ENCODE results near the gene OGN. TPM values are rescaled to one million over a fixed set of nuclear protein-coding genes. Genes with fewer than 3 reads are reported as not detected.

Gene OGN
- total RNA-seq, 1 experiment from 2014 or later: not detected

- DNase-seq: no peak
- Histone ChIP-seq H3K36me3 (replicated peaks; ENCODE audit: control insufficient read depth, insufficient read depth, low read length) (no peaks in the 10 kb centered on the region), H3K4me3 (ENCODE audit: insufficient read depth, low read depth, low read length) (no peak overlapping the region), H3K27me3 (ENCODE audit: control insufficient read depth, insufficient read depth, low read length) (no peaks in the 10 kb centered on the region)
These were observed 18.9 kb downstream of the OGN start for GRCh38 chr9:92385477-92385876.

DNA sequence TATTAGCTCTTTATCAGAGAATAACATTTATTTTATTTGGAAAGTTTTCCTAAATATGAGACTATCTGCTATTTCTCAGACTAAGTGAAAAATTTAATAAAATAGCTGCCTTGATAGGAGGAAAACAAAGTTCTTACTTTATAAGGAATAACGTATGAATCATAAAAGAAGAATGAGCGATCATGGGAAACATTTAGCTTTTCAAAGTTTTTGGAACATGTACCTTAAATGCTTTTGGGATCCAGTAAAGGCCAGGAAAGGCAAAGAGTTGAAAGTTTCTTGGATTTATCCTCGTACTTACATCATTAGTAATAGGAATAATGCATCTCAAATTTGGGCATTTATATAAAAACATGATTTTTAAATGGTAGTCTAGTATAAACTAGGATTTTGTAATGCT is 19.4 kb downstream of the OGN start:
- no peak for DNase-seq
- H3K27me3 ChIP-seq (ENCODE audit: control insufficient read depth, insufficient read depth, low read length): no peaks in the 10 kb centered on the region
- H3K4me3 ChIP-seq (ENCODE audit: insufficient read depth, low read depth, low read length): no peak overlapping the region
- no peaks in the 10 kb centered on the region for H3K36me3 ChIP-seq (replicated peaks; ENCODE audit: control insufficient read depth, insufficient read depth, low read length)

- DNase-seq: no peak
- Histone ChIP-seq H3K36me3 (replicated peaks; ENCODE audit: control insufficient read depth, insufficient read depth, low read length) (no peaks in the 10 kb centered on the region), H3K27me3 (ENCODE audit: control insufficient read depth, insufficient read depth, low read length) (no peaks in the 10 kb centered on the region), H3K4me3 (ENCODE audit: insufficient read depth, low read depth, low read length) (no peak overlapping the region)
These were observed 20.0 kb downstream of the OGN start for GRCh38 chr9:92384375-92384774.

DNA sequence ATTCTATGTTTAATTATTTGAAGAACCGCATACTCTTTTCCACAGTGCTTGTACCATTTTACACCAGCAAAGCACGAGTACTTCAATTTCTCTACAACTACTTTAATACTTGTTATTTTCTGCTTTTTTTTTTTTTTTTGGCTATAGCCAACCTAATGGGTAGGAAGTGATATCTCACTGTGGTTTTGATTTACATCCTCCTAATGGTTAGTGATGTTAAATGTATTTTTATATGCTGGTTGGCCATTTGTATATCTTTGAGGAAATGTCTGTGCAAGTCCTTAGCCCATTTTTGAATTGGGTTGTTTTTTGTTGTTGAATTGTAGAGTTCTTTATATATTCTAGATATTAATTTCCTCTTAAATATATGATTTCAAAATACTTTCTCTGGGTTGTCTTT is 22.6 kb downstream of the OGN start:
- Histone ChIP-seq H3K36me3 (replicated peaks; ENCODE audit: control insufficient read depth, insufficient read depth, low read length) (no peaks in the 10 kb centered on the region), H3K27me3 (ENCODE audit: control insufficient read depth, insufficient read depth, low read length) (no peaks in the 10 kb centered on the region)

DNA sequence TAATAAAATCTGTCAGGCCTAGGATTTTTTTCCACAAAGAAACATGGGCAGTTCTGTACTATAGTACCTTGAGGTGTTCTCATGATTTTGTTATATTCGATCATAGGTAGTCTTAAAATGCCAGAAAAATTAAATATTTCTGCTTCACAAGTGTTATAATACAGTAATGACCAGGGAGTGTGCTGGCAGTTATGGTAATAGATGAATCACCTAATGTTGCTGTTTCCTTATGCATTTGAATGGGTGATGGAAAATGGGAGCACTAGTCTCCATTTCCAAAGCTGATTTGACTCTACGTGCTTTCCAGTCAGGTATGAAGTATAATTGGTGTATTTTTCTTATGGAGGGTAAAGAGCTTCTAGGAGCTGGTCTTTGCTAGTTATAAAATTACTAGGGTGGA is 23.8 kb downstream of the OGN start:
- Histone ChIP-seq H3K36me3 (replicated peaks; ENCODE audit: control insufficient read depth, insufficient read depth, low read length) (no peaks in the 10 kb centered on the region), H3K27me3 (ENCODE audit: control insufficient read depth, insufficient read depth, low read length) (no peaks in the 10 kb centered on the region), H3K4me3 (ENCODE audit: insufficient read depth, low read depth, low read length) (no peak overlapping the region)
- no peak for DNase-seq

More for the DNA sequence above, 22.6 kb downstream of the OGN start:
- no peak for DNase-seq
- no peak overlapping the region for H3K4me3 ChIP-seq (ENCODE audit: insufficient read depth, low read depth, low read length)

- Histone ChIP-seq H3K36me3 (replicated peaks; ENCODE audit: control insufficient read depth, insufficient read depth, low read length) (no peaks in the 10 kb centered on the region), H3K27me3 (ENCODE audit: control insufficient read depth, insufficient read depth, low read length) (no peaks in the 10 kb centered on the region), H3K4me3 (ENCODE audit: insufficient read depth, low read depth, low read length) (no peak overlapping the region)
- no peak for DNase-seq
These were observed 25.4 kb downstream of the OGN start for GRCh38 chr9:92378865-92379560.

DNA sequence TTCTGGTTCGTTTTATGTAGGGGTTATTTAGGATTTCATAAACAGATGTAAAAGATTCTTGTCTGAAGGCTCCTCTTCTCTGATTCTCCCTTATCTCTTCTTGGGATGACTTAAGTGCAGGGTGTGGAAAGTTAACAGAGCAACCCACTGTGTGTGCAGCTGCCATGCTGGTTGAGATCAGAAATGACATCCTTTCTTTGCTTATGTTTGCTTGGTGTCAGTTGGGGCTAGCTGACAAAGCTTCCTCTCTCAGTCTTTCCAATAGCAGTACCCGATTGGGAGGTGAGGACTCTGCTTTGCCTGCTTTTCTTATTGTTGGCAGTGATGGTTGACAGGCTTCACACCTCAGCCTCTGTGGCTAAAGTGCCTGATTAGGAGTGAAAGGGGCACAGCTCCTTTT is 26.5 kb downstream of the OGN start:
- DNase-seq: no peak
- Histone ChIP-seq H3K27me3 (ENCODE audit: control insufficient read depth, insufficient read depth, low read length) (no peaks in the 10 kb centered on the region), H3K36me3 (replicated peaks; ENCODE audit: control insufficient read depth, insufficient read depth, low read length) (no peaks in the 10 kb centered on the region), H3K4me3 (ENCODE audit: insufficient read depth, low read depth, low read length) (no peak overlapping the region)

DNA sequence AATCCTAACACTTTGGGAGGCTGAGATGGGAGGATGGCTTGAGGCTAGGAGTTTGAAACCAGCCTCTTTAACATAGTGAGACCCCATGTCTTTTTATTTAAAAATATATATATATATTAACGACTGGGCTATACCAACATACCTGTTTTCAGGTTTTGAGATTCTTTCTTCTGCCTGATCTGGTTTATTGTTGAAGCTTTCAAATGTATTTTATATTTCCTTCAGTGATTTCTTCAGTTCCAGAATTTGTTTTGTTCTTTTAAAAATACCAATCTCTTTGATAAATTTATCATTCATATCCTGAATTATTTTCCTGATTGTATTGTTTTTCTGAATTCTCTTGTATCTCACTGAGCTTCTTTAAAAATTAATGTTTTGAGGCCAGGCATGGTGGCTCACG is 31.2 kb downstream of the OGN start:
- H3K36me3 ChIP-seq (replicated peaks; ENCODE audit: control insufficient read depth, insufficient read depth, low read length): no peaks in the 10 kb centered on the region
- no peaks in the 10 kb centered on the region for H3K27me3 ChIP-seq (ENCODE audit: control insufficient read depth, insufficient read depth, low read length)
- DNase-seq: no peak
- H3K4me3 ChIP-seq (ENCODE audit: insufficient read depth, low read depth, low read length): no peak overlapping the region

GRCh38 chr9:92369075-92369474 is 35.3 kb downstream of the OGN start:
- no peak for DNase-seq
- Histone ChIP-seq H3K27me3 (ENCODE audit: control insufficient read depth, insufficient read depth, low read length) (no peaks in the 10 kb centered on the region), H3K36me3 (replicated peaks; ENCODE audit: control insufficient read depth, insufficient read depth, low read length) (no peaks in the 10 kb centered on the region), H3K4me3 (ENCODE audit: insufficient read depth, low read depth, low read length) (no peak overlapping the region)

GRCh38 chr9:92360083-92360482 is 44.3 kb downstream of the OGN start:
- DNase-seq: no peak
- no peaks in the 10 kb centered on the region for H3K27me3 ChIP-seq (ENCODE audit: control insufficient read depth, insufficient read depth, low read length)
- no peak overlapping the region for H3K4me3 ChIP-seq (ENCODE audit: insufficient read depth, low read depth, low read length)
- H3K36me3 ChIP-seq (replicated peaks; ENCODE audit: control insufficient read depth, insufficient read depth, low read length): no peaks in the 10 kb centered on the region

- no peak for DNase-seq
- H3K27me3 ChIP-seq (ENCODE audit: control insufficient read depth, insufficient read depth, low read length): no peaks in the 10 kb centered on the region
- no peak overlapping the region for H3K4me3 ChIP-seq (ENCODE audit: insufficient read depth, low read depth, low read length)
- H3K36me3 ChIP-seq (replicated peaks; ENCODE audit: control insufficient read depth, insufficient read depth, low read length): no peaks in the 10 kb centered on the region
These were observed 44.9 kb downstream of the OGN start for GRCh38 chr9:92359394-92359995.

DNA sequence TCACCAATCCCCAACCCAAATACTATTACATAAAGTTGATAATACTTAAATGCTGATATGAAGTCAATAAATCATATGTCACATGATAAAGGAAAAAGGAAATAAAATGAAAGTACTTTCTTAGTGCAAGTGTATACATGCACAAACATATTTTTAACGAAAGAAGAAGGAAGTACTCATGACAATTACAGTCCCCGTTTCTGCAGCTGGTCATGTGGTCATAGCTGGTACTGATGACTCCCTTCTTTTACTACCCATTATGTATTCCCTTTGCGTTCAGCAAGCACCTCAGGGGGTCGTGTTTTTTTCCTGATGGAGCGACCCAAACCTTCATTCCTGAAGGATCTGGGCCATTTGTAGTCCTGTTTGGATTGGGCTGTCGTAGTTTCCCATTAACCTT is 51.3 kb downstream of the OGN start:
- Histone ChIP-seq H3K27me3 (ENCODE audit: control insufficient read depth, insufficient read depth, low read length) (no peaks in the 10 kb centered on the region), H3K36me3 (replicated peaks; ENCODE audit: control insufficient read depth, insufficient read depth, low read length) (no peaks in the 10 kb centered on the region), H3K4me3 (ENCODE audit: insufficient read depth, low read depth, low read length) (no peak overlapping the region)
- DNase-seq: no peak

GRCh38 chr9:92350740-92351133 is 53.6 kb downstream of the OGN start:
- DNase-seq: no peak
- Histone ChIP-seq H3K4me3 (ENCODE audit: insufficient read depth, low read depth, low read length) (no peak overlapping the region), H3K27me3 (ENCODE audit: control insufficient read depth, insufficient read depth, low read length) (no peaks in the 10 kb centered on the region), H3K36me3 (replicated peaks; ENCODE audit: control insufficient read depth, insufficient read depth, low read length) (no peaks in the 10 kb centered on the region)

DNA sequence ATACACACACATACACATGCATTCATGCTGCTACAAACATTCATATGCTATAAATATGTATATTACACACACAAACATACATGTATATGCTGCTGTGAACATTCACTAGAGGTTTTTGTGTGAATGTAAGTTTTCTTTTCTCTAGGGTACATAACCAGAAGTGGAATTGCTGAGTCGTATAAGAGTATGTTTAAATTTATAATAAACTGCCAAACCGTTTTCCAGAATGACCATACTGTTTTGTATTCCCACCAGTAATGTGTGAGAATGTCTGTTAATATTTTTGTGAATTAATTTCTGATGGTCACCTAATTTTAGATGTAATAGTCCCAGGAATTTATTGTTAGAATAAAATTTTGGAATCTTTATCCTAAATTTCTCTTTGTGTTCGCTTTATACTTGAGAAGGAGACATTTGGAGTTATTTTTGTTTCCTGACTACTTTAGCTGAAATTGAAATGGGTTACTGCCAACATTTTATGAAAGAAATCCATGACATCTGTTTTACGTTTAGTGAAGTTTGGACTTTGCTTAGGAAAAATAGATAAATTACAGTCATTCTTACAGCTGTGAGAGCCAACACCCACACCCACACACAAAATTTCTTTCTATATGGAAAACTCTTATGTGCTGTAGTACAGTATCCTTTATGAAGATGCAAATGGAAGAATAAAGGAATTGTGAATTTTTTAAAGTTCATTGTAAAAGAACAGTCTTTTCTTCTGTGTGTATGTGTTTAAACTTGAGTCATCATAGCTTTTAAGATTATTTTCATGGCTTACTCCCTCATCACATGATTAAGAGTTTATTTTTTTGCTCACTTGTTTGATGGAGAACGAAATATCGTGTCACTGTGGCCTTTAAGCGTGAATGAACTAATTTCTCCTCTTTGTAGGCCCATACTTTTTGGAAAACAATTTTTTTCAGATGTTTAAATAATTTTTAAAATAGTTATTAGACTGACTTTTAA is 54.3 kb downstream of the OGN start:
- Histone ChIP-seq H3K36me3 (replicated peaks; ENCODE audit: control insufficient read depth, insufficient read depth, low read length) (no peaks in the 10 kb centered on the region), H3K27me3 (ENCODE audit: control insufficient read depth, insufficient read depth, low read length) (no peaks in the 10 kb centered on the region), H3K4me3 (ENCODE audit: insufficient read depth, low read depth, low read length) (no peak overlapping the region)
- no peak for DNase-seq

GRCh38 chr9:92345582-92345981 is 58.8 kb downstream of the OGN start:
- Histone ChIP-seq H3K27me3 (ENCODE audit: control insufficient read depth, insufficient read depth, low read length) (no peaks in the 10 kb centered on the region), H3K36me3 (replicated peaks; ENCODE audit: control insufficient read depth, insufficient read depth, low read length) (no peaks in the 10 kb centered on the region; the same call in 1 of the 2 replicates), H3K4me3 (ENCODE audit: insufficient read depth, low read depth, low read length) (no peak overlapping the region)
- DNase-seq: no peak

Measured in H7 (cell line).